22Rv1 (cell line): ENCODE measurements around the gene TMTC1.

Source experiments
- H3K27ac ChIP-seq: fragments of 450-650 bp; 2 replicates; pipeline ENCODE4 v1.5.1; 2017
- CTCF ChIP-seq: fragments of 450-650 bp; IDR thresholded peaks from 2 replicates; pipeline ENCODE4 v1.5.1; 2017; ENCODE audit warnings: mild to moderate bottlenecking
- ZFX ChIP-seq: fragments of 450-650 bp; IDR thresholded peaks from 2 replicates; pipeline ENCODE4 v1.6.1; 2017; ENCODE audit warnings: antibody characterized with exemption, borderline replicate concordance

The TMTC1 gene

GRCh38 chr12:29711381-29711780 is 72.4 kb downstream of the TMTC1 start:
- no peak overlapping the region for H3K27ac ChIP-seq
- TF ChIP-seq CTCF = no peak
- TF ChIP-seq ZFX = no peak

- no peak overlapping the region for H3K27ac ChIP-seq
- TF ChIP-seq ZFX = no peak
- TF ChIP-seq CTCF = no peak
These were observed 73.6 kb downstream of the TMTC1 start for GRCh38 chr12:29710104-29710503.

- TF ChIP-seq ZFX (no peak), CTCF (no peak)
- H3K27ac ChIP-seq = no peak overlapping the region
These were observed 74.2 kb downstream of the TMTC1 start for GRCh38 chr12:29709496-29710040.

- no peak overlapping the region for H3K27ac ChIP-seq
- TF ChIP-seq ZFX (no peak), CTCF (no peak)
These were observed 74.7 kb downstream of the TMTC1 start for GRCh38 chr12:29709054-29709453.

GRCh38 chr12:29707846-29708245 is 75.9 kb downstream of the TMTC1 start:
- TF ChIP-seq ZFX (no peak), CTCF (no peak)

GRCh38 chr12:29706311-29706710 is 77.4 kb downstream of the TMTC1 start:
- H3K27ac ChIP-seq = no peak overlapping the region
- no peak for TF ChIP-seq CTCF
- no peak for TF ChIP-seq ZFX

More at GRCh38 chr12:29707846-29708245, 75.9 kb downstream of the TMTC1 start:
- no peak overlapping the region for H3K27ac ChIP-seq

- TF ChIP-seq CTCF (no peak), ZFX (no peak)
- H3K27ac ChIP-seq = no peak overlapping the region
These were observed 80.2 kb downstream of the TMTC1 start for GRCh38 chr12:29703528-29703927.
